Stimulated activated CD8-positive, alpha-beta memory T cell treated with anti-CD3 and anti-CD28 coated beads, Interleukin-2, amount 100 ng/mL, for 48 hours (primary cell): ENCODE measurements around the gene GPHA2.
"Not testable (repeated sequence)": the region's sequence is repeated elsewhere in the genome, so short reads cannot be mapped to it uniquely, and the experiment has no call there.

Experiments
- DNase-seq, 2 donors: peaks; one replicate each; pipeline ENCODE4 v3.0.0-alpha.2; 2020; ENCODE audit warnings: low read depth in 2 of 2

The GPHA2 gene

GRCh38 chr11:64935359-64936081, at the start of gene GPHA2:
GPHA2 (minus strand) TSS chr11:64935893; CDS start chr11:64935460, 433 bp downstream.
- no peak for DNase-seq

GRCh38 chr11:64983339-64983738, 47.6 kb upstream of the GPHA2 start:
- DNase-seq, result not testable (repeated sequence)

- no peak for DNase-seq
These were observed 41.0 kb upstream of the GPHA2 start for GRCh38 chr11:64976651-64977050.

- no peak for DNase-seq
These were observed 38.4 kb upstream of the GPHA2 start for GRCh38 chr11:64974124-64974523.

- DNase-seq, result peak; percentile 82 to 86
These were observed 35.9 kb upstream of the GPHA2 start, which contains the start of gene MAJIN for GRCh38 chr11:64971421-64972233. MAJIN (minus strand) TSS chr11:64972108; CDS start chr11:64959405, 12,703 bp downstream.

- DNase-seq, result peak in 1 of 2 donors; percentile 8
These were observed 35.0 kb upstream of the GPHA2 start for GRCh38 chr11:64970731-64971151.

- no peak for DNase-seq
These were observed 33.5 kb upstream of the GPHA2 start for GRCh38 chr11:64969209-64969608.

GRCh38 chr11:64967375-64967774, 31.7 kb upstream of the GPHA2 start:
- no peak for DNase-seq

GRCh38 chr11:64963072-64963631, 27.5 kb upstream of the GPHA2 start:
- no peak for DNase-seq

- no peak for DNase-seq
These were observed 25.0 kb upstream of the GPHA2 start for GRCh38 chr11:64960719-64961118.

GRCh38 chr11:64959498-64959897, 23.8 kb upstream of the GPHA2 start:
- DNase-seq, result no peak

- DNase-seq, result no peak
These were observed 18.5 kb upstream of the GPHA2 start for GRCh38 chr11:64954201-64954600.

GRCh38 chr11:64951529-64951928, 15.8 kb upstream of the GPHA2 start:
- no peak for DNase-seq

GRCh38 chr11:64947208-64947814, 11.6 kb upstream of the GPHA2 start:
- no peak for DNase-seq

GRCh38 chr11:64936539-64936938, 846 bp upstream of the GPHA2 start:
- no peak for DNase-seq

GRCh38 chr11:64934682-64935358, 873 bp downstream of the GPHA2 start:
- no peak for DNase-seq

GRCh38 chr11:64933935-64934681, 1.6 kb downstream of the GPHA2 start:
- no peak for DNase-seq

GRCh38 chr11:64933213-64933934, 2.3 kb downstream of the GPHA2 start:
- DNase-seq, result no peak

GRCh38 chr11:64932324-64932723, 3.4 kb downstream of the GPHA2 start:
- no peak for DNase-seq

- no peak for DNase-seq
These were observed 4.4 kb downstream of the GPHA2 start for GRCh38 chr11:64931290-64931689.
